Muscle of leg (tissue), 11 donors: ENCODE measurements around the gene RNPS1. TPM values are rescaled to one million over a fixed set of nuclear protein-coding genes. Genes with fewer than 3 reads are reported as not detected.
"Not testable (repeated sequence)": the region's sequence is repeated elsewhere in the genome, so short reads cannot be mapped to it uniquely, and the experiment has no call there.

Experiments
- DNase-seq: peaks from one replicate; pipeline ENCODE4 v3.0.0; 2013
- H3K27ac ChIP-seq: one replicate; pipeline ENCODE4 v1.5.1; 2013; ENCODE audit warnings: mild to moderate bottlenecking, low read length, control low read depth
- H3K27me3 ChIP-seq: one replicate; pipeline ENCODE4 v1.6.1; 2013; ENCODE audit warnings: low read length; ENCODE audit not compliant: control insufficient read depth, insufficient read depth
- H3K36me3 ChIP-seq: one replicate; pipeline ENCODE4 v1.6.1; 2013; ENCODE audit warnings: low read length; ENCODE audit not compliant: control insufficient read depth, insufficient read depth
- H3K4me1 ChIP-seq: one replicate; pipeline ENCODE4 v1.6.1; 2013; ENCODE audit warnings: low read length; ENCODE audit not compliant: control insufficient read depth, insufficient read depth
- H3K4me3 ChIP-seq: one replicate; pipeline ENCODE4 v1.5.1; 2013; ENCODE audit warnings: low read length, control low read depth
- H3K9me3 ChIP-seq: replicated peaks from 2 replicates; pipeline ENCODE4 v1.6.1; 2013; ENCODE audit warnings: low read depth, low read length; ENCODE audit not compliant: control insufficient read depth
- WGBS: methylation state at CpG from one replicate; pipeline ENCODE4 v1.1.5; 2013; ENCODE audit warnings: missing lambda C conversion rate; ENCODE audit not compliant: insufficient coverage; 5-methylcytosine and 5-hydroxymethylcytosine counted together
- polyA plus RNA-seq, 8 donors: library from polyadenylated mRNA; unstranded; fragments of 120-200 nt; gene quantifications; one replicate each; pipeline versions ENCODE4 v1.2.1 to v1.2.3, GENCODE V29; 2013; ENCODE audit warnings: inconsistent platforms in 1 of 8, low replicate concordance in 1 of 8; ENCODE audit not compliant: insufficient read length in 8 of 8, insufficient read depth in 1 of 8
- total RNA-seq: library from RNA; stranded (reverse); fragments of 120-200 nt; gene quantifications from one replicate; pipeline ENCODE4 v1.2.4, GENCODE V29; 2013

Gene RNPS1
- total and polyA plus RNA-seq, 9 donors = 80.7 to 198 (median 185) TPM

- no peaks in the 10 kb centered on the region for H3K27me3 ChIP-seq
- no peaks in the 10 kb centered on the region for H3K9me3 ChIP-seq
- 94% methylated on average over 27 of the region's 30 CpGs for WGBS
- H3K27ac ChIP-seq = no peak overlapping the region
- peaks cover under 1% of the 10 kb centered on the region for H3K4me1 ChIP-seq
- H3K4me3 ChIP-seq = no peak overlapping the region
- H3K36me3 ChIP-seq = peaks cover 70% of the 10 kb centered on the region
- DNase-seq = no peak
Measured at GRCh38 chr16:2244926-2245795, 22.8 kb downstream of the RNPS1 start.

- no peaks in the 10 kb centered on the region for H3K4me1 ChIP-seq
- 71% methylated on average over 14 of the region's 17 CpGs for WGBS
- H3K27ac ChIP-seq = no peak overlapping the region
- peaks cover 75% of the 10 kb centered on the region for H3K36me3 ChIP-seq
- no peaks in the 10 kb centered on the region for H3K9me3 ChIP-seq
- no peak for DNase-seq
- H3K27me3 ChIP-seq = no peaks in the 10 kb centered on the region
- H3K4me3 ChIP-seq = no peak overlapping the region
Measured at GRCh38 chr16:2244301-2244700, 23.6 kb downstream of the RNPS1 start.

DNA sequence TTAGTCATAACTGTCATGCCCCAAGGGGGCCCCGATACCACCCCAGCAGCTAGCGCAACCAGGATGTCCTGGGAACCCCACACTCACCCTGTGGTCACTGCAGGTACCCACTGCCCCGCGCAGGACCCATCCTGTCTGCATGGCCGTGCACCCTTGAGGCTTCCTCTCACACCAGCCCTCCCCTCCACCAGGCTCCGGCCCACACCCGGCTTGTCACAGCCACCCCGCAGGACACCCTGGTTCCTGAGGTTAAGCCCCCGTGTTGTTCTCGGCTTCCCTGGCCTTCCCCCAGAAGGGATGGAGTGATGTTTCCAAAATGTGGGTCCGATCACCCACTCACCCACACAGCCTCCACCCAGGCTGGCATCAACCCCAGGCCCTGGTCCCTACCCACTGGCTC is 24.1 kb downstream of the RNPS1 start:
- 99% methylated on average over 7 of the region's 11 CpGs for WGBS
- Histone ChIP-seq H3K4me1 (no peaks in the 10 kb centered on the region), H3K27me3 (no peaks in the 10 kb centered on the region), H3K4me3 (no peak overlapping the region), H3K36me3 (peaks cover 79% of the 10 kb centered on the region), H3K27ac (no peak overlapping the region), H3K9me3 (no peaks in the 10 kb centered on the region)
- no peak for DNase-seq

GRCh38 chr16:2243031-2243528 is 24.8 kb downstream of the RNPS1 start:
- 96% methylated on average over 19 of the region's 19 CpGs for WGBS
- Histone ChIP-seq H3K36me3 (peaks cover 75% of the 10 kb centered on the region), H3K4me1 (no peaks in the 10 kb centered on the region), H3K4me3 (no peak overlapping the region), H3K27me3 (peaks cover 7% of the 10 kb centered on the region), H3K9me3 (no peaks in the 10 kb centered on the region), H3K27ac (no peak overlapping the region)
- no peak for DNase-seq

GRCh38 chr16:2242598-2242997 is 25.3 kb downstream of the RNPS1 start:
- Histone ChIP-seq H3K27ac (no peak overlapping the region), H3K4me1 (peaks cover 4% of the 10 kb centered on the region), H3K9me3 (no peaks in the 10 kb centered on the region), H3K27me3 (peaks cover 12% of the 10 kb centered on the region), H3K4me3 (no peak overlapping the region), H3K36me3 (peaks cover 73% of the 10 kb centered on the region)
- no peak for DNase-seq
- WGBS = 77% methylated on average over 11 of the region's 11 CpGs

DNA sequence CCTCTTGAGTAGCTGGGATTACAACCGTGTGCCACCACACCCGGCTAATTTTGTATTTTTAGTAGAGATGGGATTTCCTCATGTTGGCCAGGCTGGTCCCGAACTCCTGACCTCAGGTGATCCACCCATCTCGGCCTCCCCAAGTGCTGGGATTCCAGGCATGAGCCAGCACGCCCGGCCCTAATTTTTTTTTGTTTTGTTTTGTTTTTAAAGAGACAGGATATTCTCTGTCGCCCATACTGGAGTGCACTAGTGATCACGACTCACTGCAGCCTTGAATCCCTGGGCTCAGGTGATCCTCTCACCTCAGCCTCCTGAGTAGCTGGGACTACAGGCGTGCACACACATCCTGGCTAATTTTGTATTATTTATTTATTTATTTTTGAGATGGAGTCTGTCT is 27.6 kb downstream of the RNPS1 start:
- not testable (repeated sequence) for H3K9me3 ChIP-seq, H3K27ac ChIP-seq, H3K4me3 ChIP-seq, DNase-seq
- no CpG with 5 or more reads among the region's 9 CpGs for WGBS
- H3K27me3 ChIP-seq = peaks cover 34% of the 10 kb centered on the region
- H3K4me1 ChIP-seq = peaks cover 22% of the 10 kb centered on the region
- peaks cover 60% of the 10 kb centered on the region for H3K36me3 ChIP-seq

DNA sequence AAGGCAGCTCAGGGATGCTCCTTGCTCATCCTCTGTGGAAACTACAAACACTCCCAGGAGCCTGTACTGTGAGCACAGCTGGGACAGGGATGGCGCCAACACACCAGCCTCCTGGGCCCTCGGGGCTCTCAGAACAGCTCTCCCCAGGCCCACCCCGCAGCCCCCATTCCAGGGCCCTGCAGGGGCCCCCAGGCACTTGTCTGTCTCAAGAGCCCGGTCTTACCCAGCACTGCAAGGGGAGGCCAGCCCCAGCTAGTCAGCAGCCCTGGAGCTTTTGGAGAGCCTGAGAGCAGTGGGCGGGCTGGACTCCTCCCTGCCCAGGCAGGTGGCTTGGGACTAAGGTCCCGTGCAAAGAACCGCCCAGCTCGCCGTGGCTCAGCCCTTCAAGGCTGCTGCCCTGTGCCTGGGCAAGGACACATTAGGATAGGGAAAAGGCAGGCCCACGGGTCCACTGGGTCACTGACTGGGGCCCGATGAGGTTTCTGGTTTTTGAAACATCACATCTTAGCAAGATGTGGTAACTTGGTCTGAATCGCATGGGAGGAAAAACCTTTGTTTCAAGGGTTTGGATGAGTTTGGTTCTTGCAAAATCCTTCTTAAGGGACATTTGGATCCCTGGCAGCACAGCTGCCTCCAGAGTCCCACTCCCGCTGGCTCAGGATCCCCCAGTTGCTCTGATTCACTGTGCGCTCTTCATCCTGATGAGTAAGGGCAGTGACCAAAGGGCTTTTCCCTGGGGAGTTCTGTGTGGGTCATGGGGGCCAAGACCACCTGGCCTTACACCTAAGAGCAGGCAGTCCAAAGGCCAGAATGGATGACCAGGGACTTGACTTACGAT is 28.9 kb downstream of the RNPS1 start:
- WGBS = 66% methylated on average over 12 of the region's 15 CpGs
- no peak overlapping the region for H3K27ac ChIP-seq
- H3K36me3 ChIP-seq = peaks cover 59% of the 10 kb centered on the region

GRCh38 chr16:2238150-2238837 is 29.6 kb downstream of the RNPS1 start:
- peaks cover 37% of the 10 kb centered on the region for H3K27me3 ChIP-seq
- WGBS = 51% methylated on average over 18 of the region's 18 CpGs
- peaks cover 59% of the 10 kb centered on the region for H3K36me3 ChIP-seq
- peaks cover 22% of the 10 kb centered on the region for H3K4me1 ChIP-seq
- no peak for DNase-seq
- no peak overlapping the region for H3K4me3 ChIP-seq
- H3K27ac ChIP-seq = no peak overlapping the region
- H3K9me3 ChIP-seq = no peaks in the 10 kb centered on the region

More for the DNA sequence above, 28.9 kb downstream of the RNPS1 start:
- Histone ChIP-seq H3K4me3 (no peak overlapping the region), H3K27me3 (peaks cover 37% of the 10 kb centered on the region), H3K9me3 (no peaks in the 10 kb centered on the region), H3K4me1 (peaks cover 22% of the 10 kb centered on the region)
- no peak for DNase-seq

DNA sequence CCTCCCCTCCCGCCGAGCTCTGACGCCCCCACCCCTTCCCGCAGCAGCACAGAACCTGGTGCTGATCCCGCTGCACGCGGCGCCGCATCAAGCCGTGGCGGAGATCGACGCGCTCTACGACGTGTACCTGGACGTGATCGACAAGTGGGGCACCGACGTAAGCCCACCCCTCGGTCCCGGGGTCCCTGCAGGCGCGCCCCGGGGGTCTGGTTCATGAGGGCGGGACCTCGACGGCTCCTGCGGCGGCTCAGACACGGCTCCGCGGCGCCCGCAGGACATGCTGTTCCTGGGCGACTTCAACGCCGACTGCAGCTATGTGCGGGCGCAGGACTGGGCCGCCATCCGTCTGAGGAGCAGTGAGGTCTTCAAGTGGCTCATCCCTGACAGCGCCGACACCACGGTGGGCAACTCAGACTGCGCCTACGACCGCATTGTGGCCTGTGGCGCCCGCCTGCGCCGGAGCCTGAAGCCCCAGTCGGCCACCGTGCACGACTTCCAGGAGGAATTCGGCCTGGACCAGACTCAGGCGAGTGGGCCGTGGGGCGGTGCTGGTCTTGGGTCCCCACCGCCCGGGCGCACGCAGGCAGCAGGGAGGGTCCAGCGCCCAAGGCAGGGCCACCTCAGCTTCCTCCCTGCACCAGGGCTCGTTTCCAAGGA is 30.3 kb downstream of the RNPS1 start:
- no peak overlapping the region for H3K27ac ChIP-seq
- peaks cover 22% of the 10 kb centered on the region for H3K4me1 ChIP-seq
- no peaks in the 10 kb centered on the region for H3K9me3 ChIP-seq
- H3K36me3 ChIP-seq = peaks cover 59% of the 10 kb centered on the region
- DNase-seq = no peak
- H3K4me3 ChIP-seq = no peak overlapping the region
- 10% methylated on average over 65 of the region's 65 CpGs for WGBS
- H3K27me3 ChIP-seq = peaks cover 37% of the 10 kb centered on the region
